Esophagus muscularis mucosa (tissue), 3 donors: ENCODE measurements around the gene SUPT3H.

Experiments
- POLR2A ChIP-seq: fragments of 450-650 bp; IDR thresholded peaks from one replicate; pipeline ENCODE4 v1.6.1; 2017; ENCODE audit warnings: antibody characterized with exemption, moderate library complexity, mild to moderate bottlenecking, low read depth
- TF ChIP-seq, protein P1 (sequence below), 3 experiments: fragments of 200-600 bp in 2 of 3; fragments of 450-650 bp in 1 of 3; sonication (generic) in 2 of 3; IDR thresholded peaks; one replicate each; pipeline ENCODE4 v1.5.1; 2017 to 2019; ENCODE audit warnings: antibody characterized with exemption in 3 of 3, mild to moderate bottlenecking in 2 of 3, moderate library complexity in 1 of 3

DNA sequence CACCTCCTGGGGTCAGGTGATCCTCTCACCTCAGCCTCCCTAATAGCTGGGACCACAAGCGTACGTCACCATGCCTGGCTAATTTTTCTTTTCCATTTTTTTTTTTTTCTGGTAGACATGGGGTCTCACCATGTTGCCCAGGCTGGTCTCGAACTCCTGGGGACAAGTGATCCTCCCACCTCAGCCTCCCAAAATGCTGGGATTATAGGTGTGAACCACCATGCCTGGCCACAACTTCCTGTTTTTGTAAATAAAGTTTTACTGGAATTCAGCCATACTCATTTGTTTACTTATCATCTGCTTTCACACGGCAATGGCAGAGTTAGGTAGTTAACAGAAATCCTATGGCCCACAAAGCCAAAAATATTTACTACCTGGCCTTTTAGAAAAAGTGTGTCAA, 57.4 kb downstream of the SUPT3H start:
- TF ChIP-seq, protein P1, sequence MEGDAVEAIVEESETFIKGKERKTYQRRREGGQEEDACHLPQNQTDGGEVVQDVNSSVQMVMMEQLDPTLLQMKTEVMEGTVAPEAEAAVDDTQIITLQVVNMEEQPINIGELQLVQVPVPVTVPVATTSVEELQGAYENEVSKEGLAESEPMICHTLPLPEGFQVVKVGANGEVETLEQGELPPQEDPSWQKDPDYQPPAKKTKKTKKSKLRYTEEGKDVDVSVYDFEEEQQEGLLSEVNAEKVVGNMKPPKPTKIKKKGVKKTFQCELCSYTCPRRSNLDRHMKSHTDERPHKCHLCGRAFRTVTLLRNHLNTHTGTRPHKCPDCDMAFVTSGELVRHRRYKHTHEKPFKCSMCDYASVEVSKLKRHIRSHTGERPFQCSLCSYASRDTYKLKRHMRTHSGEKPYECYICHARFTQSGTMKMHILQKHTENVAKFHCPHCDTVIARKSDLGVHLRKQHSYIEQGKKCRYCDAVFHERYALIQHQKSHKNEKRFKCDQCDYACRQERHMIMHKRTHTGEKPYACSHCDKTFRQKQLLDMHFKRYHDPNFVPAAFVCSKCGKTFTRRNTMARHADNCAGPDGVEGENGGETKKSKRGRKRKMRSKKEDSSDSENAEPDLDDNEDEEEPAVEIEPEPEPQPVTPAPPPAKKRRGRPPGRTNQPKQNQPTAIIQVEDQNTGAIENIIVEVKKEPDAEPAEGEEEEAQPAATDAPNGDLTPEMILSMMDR (IDR thresholded peaks at IDR 0.05) = no peak
- TF ChIP-seq POLR2A = no peak
